HepG2 (cell line): ENCODE results near the gene ZNF554. TPM values are rescaled to one million over a fixed set of nuclear protein-coding genes. Genes with fewer than 3 reads are reported as not detected.

Experiments used
- CBX2 ChIP-seq, 2 experiments: fragments of 200-600 bp in 1 of 2; sonication (generic); formaldehyde crosslinking in 1 of 2; IDR thresholded peaks; 2 replicates each; pipeline versions ENCODE4 v1.7.0 to v1.8.1; 2018 to 2022; ENCODE audit warnings: low read depth in 2 of 2, low read length in 1 of 2, mild to moderate bottlenecking in 1 of 2, missing genetic modification reagents in 1 of 2
- CHCHD3 ChIP-seq: sonication (generic); formaldehyde crosslinking; IDR thresholded peaks from 2 replicates; pipeline ENCODE4 v1.8.0; 2022; ENCODE audit warnings: mild to moderate bottlenecking, missing genetic modification reagents, moderate library complexity
- GLI4 ChIP-seq: sonication (generic); formaldehyde crosslinking; IDR thresholded peaks from 2 replicates; pipeline ENCODE4 v1.5.1; 2020; ENCODE audit warnings: missing genetic modification reagents, mild to moderate bottlenecking, moderate library complexity, borderline replicate concordance
- HOXA7 ChIP-seq: sonication (generic); formaldehyde crosslinking; IDR thresholded peaks from 2 replicates; pipeline ENCODE4 v1.8.1; 2022; ENCODE audit warnings: mild to moderate bottlenecking, missing genetic modification reagents, moderate library complexity
- JUND ChIP-seq: sonication (generic); formaldehyde crosslinking; IDR thresholded peaks from 2 replicates; pipeline ENCODE4 v1.8.0; 2022; ENCODE audit warnings: mild to moderate bottlenecking, missing genetic modification reagents
- MTA3 ChIP-seq: sonication (generic); formaldehyde crosslinking; IDR thresholded peaks from 2 replicates; pipeline ENCODE4 v1.4.0; 2020; ENCODE audit warnings: missing genetic modification reagents
- SALL1 ChIP-seq: sonication (generic); formaldehyde crosslinking; IDR thresholded peaks from 2 replicates; pipeline ENCODE4 v1.8.0; 2022; ENCODE audit warnings: mild to moderate bottlenecking, missing genetic modification reagents
- SALL2 ChIP-seq: sonication (generic); formaldehyde crosslinking; IDR thresholded peaks from 2 replicates; pipeline ENCODE4 v1.8.1; 2023; ENCODE audit warnings: mild to moderate bottlenecking, missing genetic modification reagents, inconsistent platforms
- SP140L ChIP-seq: sonication (generic); formaldehyde crosslinking; IDR thresholded peaks from 2 replicates; pipeline ENCODE4 v1.4.0; 2020; ENCODE audit warnings: missing genetic modification reagents, borderline replicate concordance
- TRIM24 ChIP-seq: sonication (generic); formaldehyde crosslinking; IDR thresholded peaks from 2 replicates; pipeline ENCODE4 v1.8.0; 2022; ENCODE audit warnings: mild to moderate bottlenecking, missing genetic modification reagents
- ZNF10 ChIP-seq: sonication (generic); formaldehyde crosslinking; IDR thresholded peaks from 2 replicates; pipeline ENCODE4 v1.4.0; 2020; ENCODE audit warnings: mild to moderate bottlenecking, low read depth, missing genetic modification reagents, borderline replicate concordance
- ZNF296 ChIP-seq: sonication (generic); formaldehyde crosslinking; conservative IDR thresholded peaks from 2 replicates; pipeline ENCODE4 v1.5.0; 2020; ENCODE audit warnings: mild to moderate bottlenecking, missing genetic modification reagents
- ZNF354B ChIP-seq: sonication (generic); formaldehyde crosslinking; IDR thresholded peaks from 2 replicates; pipeline ENCODE4 v1.8.0; 2022; ENCODE audit warnings: mild to moderate bottlenecking, missing genetic modification reagents
- ZNF713 ChIP-seq: sonication (generic); formaldehyde crosslinking; IDR thresholded peaks from 2 replicates; pipeline ENCODE4 v1.4.0; 2020; ENCODE audit warnings: mild to moderate bottlenecking, missing genetic modification reagents
- ZNF761 ChIP-seq: sonication (generic); formaldehyde crosslinking; conservative IDR thresholded peaks from 2 replicates; pipeline ENCODE4 v1.4.0; 2020; ENCODE audit warnings: mild to moderate bottlenecking, missing genetic modification reagents
- ZNF790 ChIP-seq: sonication (generic); formaldehyde crosslinking; IDR thresholded peaks from 2 replicates; pipeline ENCODE4 v1.8.0; 2022; ENCODE audit warnings: missing genetic modification reagents, mild to moderate bottlenecking, borderline replicate concordance
- polyA plus RNA-seq, 8 experiments: library from polyadenylated mRNA; depleted of rRNA in 3 of 8; stranded (reverse) in 7 of 8; unstranded in 1 of 8; fragments of >200 nt; fragmentation: Illumina TruSeq in 4 of 8; extraction: Trizol in 4 of 8; gene quantifications; 2 replicates each; pipeline versions ENCODE4 v1.2.1 to v1.2.3, GENCODE V29; 2011 to 2016; ENCODE audit warnings: low read depth in 4 of 8, missing spikeins in 1 of 8, mixed read lengths in 1 of 8; ENCODE audit not compliant: insufficient read depth in 1 of 8
- total RNA-seq, 5 experiments: library from RNA; depleted of rRNA; stranded (reverse); fragments of >200 nt; fragmentation: Illumina TruSeq; extraction: Trizol; gene quantifications; 2 replicates each; pipeline ENCODE4 v1.2.3, GENCODE V29; 2016; ENCODE audit warnings: low read depth in 1 of 5
- TF ChIP-seq, protein P1 (sequence below), 2 experiments: sonication (generic) in 1 of 2; formaldehyde crosslinking in 1 of 2; IDR thresholded peaks; 2 replicates each; pipeline versions ENCODE4 v1.4.0 to v1.6.1; 2016 to 2020; ENCODE audit warnings: borderline replicate concordance in 1 of 2, low read depth in 1 of 2, mild to moderate bottlenecking in 1 of 2, missing genetic modification reagents in 1 of 2
- TF ChIP-seq, protein P2 (sequence below): IDR thresholded peaks from 2 replicates; pipeline ENCODE4 v1.6.1; 2018; ENCODE audit warnings: missing genetic modification reagents, mild to moderate bottlenecking, missing compliant biosample characterization
- TF ChIP-seq, protein P3 (sequence below): sonication (generic); formaldehyde crosslinking; IDR thresholded peaks from 2 replicates; pipeline ENCODE4 v1.8.1; 2023; ENCODE audit warnings: missing genetic modification reagents, mild to moderate bottlenecking, borderline replicate concordance
- TF ChIP-seq, protein P4 (sequence below): sonication (generic); formaldehyde crosslinking; IDR thresholded peaks from 2 replicates; pipeline ENCODE4 v1.5.1; 2020; ENCODE audit warnings: missing genetic modification reagents, mild to moderate bottlenecking, borderline replicate concordance

ZNF554 gene
- total and polyA plus RNA-seq, 2 of the 13 experiments (the other 11 are each of a cell fraction or from before 2014, with no cell fraction given): 2.2 to 2.7 TPM

DNA sequence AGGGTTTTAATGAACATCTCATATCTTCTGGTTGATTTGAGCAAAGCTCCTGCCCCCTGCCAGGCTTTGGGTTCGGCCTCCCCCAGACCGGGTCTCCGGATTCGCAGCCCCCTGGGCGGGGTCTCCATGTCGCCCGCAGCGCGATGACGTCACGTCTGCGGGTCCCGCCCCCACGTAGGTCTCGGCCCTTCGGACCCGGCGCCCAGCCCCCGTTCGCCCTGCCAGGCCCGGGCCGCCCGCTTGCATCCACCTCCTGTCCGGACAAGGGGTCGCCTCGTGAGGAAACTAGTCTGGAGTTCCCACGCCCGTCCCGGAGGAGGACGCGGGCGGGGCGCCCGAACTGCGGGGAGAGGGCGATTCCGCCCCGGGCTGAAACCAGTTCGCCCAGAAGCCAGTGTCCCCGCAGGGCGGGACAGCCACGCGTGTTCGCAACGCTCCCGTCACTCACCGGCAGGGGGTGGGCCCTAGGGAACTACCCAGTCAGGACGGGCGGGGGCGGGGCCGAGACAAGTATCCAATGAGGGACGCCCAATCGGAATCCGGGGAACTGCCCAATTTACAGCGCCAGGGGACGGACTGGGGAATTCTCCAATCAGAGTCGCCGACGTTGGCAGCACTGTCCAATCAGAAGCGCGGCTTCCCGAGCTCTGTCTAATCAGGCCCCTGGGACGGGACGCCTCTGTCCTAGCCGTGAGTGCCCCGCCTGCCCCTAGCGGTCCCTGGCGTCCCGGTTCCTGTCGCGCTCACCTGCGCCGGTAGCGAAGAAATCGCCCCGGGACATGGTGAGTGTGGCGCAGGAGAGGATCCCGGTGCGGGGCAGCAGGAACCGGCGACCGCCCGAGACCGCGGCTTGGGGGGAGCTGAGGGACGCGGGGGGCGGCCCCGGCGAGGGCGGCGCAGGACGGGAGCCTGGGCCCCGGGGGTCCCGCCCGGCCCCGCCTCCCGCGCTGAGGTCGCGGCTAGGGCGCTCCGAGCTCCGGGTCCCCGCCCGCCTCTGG, 21.4 kb downstream of the ZNF554 start, which contains the start of gene ZNF555 (continued):
- TF ChIP-seq, protein P1, sequence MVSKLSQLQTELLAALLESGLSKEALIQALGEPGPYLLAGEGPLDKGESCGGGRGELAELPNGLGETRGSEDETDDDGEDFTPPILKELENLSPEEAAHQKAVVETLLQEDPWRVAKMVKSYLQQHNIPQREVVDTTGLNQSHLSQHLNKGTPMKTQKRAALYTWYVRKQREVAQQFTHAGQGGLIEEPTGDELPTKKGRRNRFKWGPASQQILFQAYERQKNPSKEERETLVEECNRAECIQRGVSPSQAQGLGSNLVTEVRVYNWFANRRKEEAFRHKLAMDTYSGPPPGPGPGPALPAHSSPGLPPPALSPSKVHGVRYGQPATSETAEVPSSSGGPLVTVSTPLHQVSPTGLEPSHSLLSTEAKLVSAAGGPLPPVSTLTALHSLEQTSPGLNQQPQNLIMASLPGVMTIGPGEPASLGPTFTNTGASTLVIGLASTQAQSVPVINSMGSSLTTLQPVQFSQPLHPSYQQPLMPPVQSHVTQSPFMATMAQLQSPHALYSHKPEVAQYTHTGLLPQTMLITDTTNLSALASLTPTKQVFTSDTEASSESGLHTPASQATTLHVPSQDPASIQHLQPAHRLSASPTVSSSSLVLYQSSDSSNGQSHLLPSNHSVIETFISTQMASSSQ (IDR thresholded peaks at IDR 0.05; ENCODE audit: low read depth): no peak
- TF ChIP-seq, protein P1 (CRISPR knock-in tag; IDR thresholded peaks at IDR 0.05; ENCODE audit: borderline replicate concordance): peak; percentile 73; the same call in 1 of the 2 replicates
- TF ChIP-seq MTA3 (CRISPR knock-in tag) (0 out of 2 replicates have a peak, but pooled peaks have one; percentile 5), HOXA7 (no peak), GLI4 (CRISPR knock-in tag) (no peak), TRIM24 (CRISPR knock-in tag) (no peak), SALL1 (CRISPR knock-in tag) (peak; percentile 98), CHCHD3 (CRISPR knock-in tag) (no peak), ZNF354B (CRISPR knock-in tag) (no peak), JUND (0 out of 2 replicates have a peak, but pooled peaks have one; percentile 60), CBX2 (IDR thresholded peaks at IDR 0.05; ENCODE audit: low read depth, low read length) (no peak), CBX2 (CRISPR knock-in tag; IDR thresholded peaks at IDR 0.05; ENCODE audit: low read depth) (no peak), ZNF790 (CRISPR knock-in tag) (no peak), ZNF713 (CRISPR knock-in tag) (no peak), ZNF10 (CRISPR knock-in tag) (no peak), SP140L (CRISPR knock-in tag) (no peak), ZNF296 (CRISPR knock-in tag) (no peak), SALL2 (CRISPR knock-in tag) (peak; percentile 96), ZNF761 (CRISPR knock-in tag) (peak; percentile 95)
- TF ChIP-seq, protein P2, sequence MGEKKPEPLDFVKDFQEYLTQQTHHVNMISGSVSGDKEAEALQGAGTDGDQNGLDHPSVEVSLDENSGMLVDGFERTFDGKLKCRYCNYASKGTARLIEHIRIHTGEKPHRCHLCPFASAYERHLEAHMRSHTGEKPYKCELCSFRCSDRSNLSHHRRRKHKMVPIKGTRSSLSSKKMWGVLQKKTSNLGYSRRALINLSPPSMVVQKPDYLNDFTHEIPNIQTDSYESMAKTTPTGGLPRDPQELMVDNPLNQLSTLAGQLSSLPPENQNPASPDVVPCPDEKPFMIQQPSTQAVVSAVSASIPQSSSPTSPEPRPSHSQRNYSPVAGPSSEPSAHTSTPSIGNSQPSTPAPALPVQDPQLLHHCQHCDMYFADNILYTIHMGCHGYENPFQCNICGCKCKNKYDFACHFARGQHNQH (CRISPR knock-in tag): peak; percentile 48; the same call in 1 of the 2 replicates
- TF ChIP-seq, protein P3, sequence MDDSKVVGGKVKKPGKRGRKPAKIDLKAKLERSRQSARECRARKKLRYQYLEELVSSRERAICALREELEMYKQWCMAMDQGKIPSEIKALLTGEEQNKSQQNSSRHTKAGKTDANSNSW: no peak
- TF ChIP-seq, protein P4, sequence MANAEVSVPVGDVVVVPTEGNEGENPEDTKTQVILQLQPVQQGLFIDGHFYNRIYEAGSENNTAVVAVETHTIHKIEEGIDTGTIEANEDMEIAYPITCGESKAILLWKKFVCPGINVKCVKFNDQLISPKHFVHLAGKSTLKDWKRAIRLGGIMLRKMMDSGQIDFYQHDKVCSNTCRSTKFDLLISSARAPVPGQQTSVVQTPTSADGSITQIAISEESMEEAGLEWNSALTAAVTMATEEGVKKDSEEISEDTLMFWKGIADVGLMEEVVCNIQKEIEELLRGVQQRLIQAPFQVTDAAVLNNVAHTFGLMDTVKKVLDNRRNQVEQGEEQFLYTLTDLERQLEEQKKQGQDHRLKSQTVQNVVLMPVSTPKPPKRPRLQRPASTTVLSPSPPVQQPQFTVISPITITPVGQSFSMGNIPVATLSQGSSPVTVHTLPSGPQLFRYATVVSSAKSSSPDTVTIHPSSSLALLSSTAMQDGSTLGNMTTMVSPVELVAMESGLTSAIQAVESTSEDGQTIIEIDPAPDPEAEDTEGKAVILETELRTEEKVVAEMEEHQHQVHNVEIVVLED: peak; percentile 94
